HEK293T (cell line): ENCODE measurements around the gene MSH3.

Experiments used
- ARNT ChIP-seq: fragments of 450-650 bp; IDR thresholded peaks from 2 replicates; pipeline ENCODE4 v1.6.1; 2017; ENCODE audit warnings: mild to moderate bottlenecking
- BHLHE40 ChIP-seq: fragments of 450-650 bp; IDR thresholded peaks from 2 replicates; pipeline ENCODE4 v1.6.1; 2016; ENCODE audit warnings: mild to moderate bottlenecking, moderate library complexity, borderline replicate concordance
- FOXA1 ChIP-seq: fragments of 450-650 bp; IDR thresholded peaks from 2 replicates; pipeline ENCODE4 v1.6.1; 2016; ENCODE audit warnings: mild to moderate bottlenecking
- FOXK2 ChIP-seq: fragments of 450-650 bp; IDR thresholded peaks from 2 replicates; pipeline ENCODE4 v1.6.1; 2016; ENCODE audit warnings: mild to moderate bottlenecking
- HDGF ChIP-seq: fragments of 450-650 bp; IDR thresholded peaks from 2 replicates; pipeline ENCODE4 v1.6.1; 2017; ENCODE audit warnings: antibody characterized with exemption, borderline replicate concordance
- L3MBTL2 ChIP-seq: fragments of 450-650 bp; conservative IDR thresholded peaks from 2 replicates; pipeline ENCODE4 v1.6.1; 2016; ENCODE audit warnings: mild to moderate bottlenecking
- LEF1 ChIP-seq: fragments of 450-650 bp; IDR thresholded peaks from 2 replicates; pipeline ENCODE4 v1.6.1; 2017; ENCODE audit warnings: mild to moderate bottlenecking, borderline replicate concordance
- PKNOX1 ChIP-seq: fragments of 450-650 bp; IDR thresholded peaks from 2 replicates; pipeline ENCODE4 v1.6.1; 2016
- SP1 ChIP-seq: fragments of 450-650 bp; IDR thresholded peaks from 2 replicates; pipeline ENCODE4 v1.6.1; 2017
- SUZ12 ChIP-seq: fragments of 450-650 bp; IDR thresholded peaks from 2 replicates; pipeline ENCODE4 v1.6.1; 2016; ENCODE audit warnings: mild to moderate bottlenecking
- ZNF384 ChIP-seq: fragments of 450-650 bp; IDR thresholded peaks from 2 replicates; pipeline ENCODE4 v1.6.1; 2016

GRCh38 chr5:80705216-80705769, 50.8 kb downstream of the MSH3 start:
- TF ChIP-seq LEF1 (no peak), SUZ12 (no peak), BHLHE40 (no peak), FOXK2 (no peak), ZNF384 (no peak), PKNOX1 (no peak), FOXA1 (no peak), ARNT (no peak), SP1 (no peak), HDGF (no peak), L3MBTL2 (no peak)
